PC-3 (cell line): Measurements from ENCODE around the gene AKAP7.

ENCODE experiments used
- CTCF ChIP-seq: fragments of 300-600 bp; sonication (generic); conservative IDR thresholded peaks from 2 replicates; pipeline ENCODE4 v1.5.1; 2017; ENCODE audit warnings: antibody characterized with exemption, low read depth, mild to moderate bottlenecking, low read length
- EZH2 ChIP-seq: fragments of 300-600 bp; sonication (generic); IDR thresholded peaks from one replicate; pipeline ENCODE4 v1.6.1; 2017; ENCODE audit warnings: antibody characterized with exemption, mild to moderate bottlenecking, low read length; ENCODE audit not compliant: unreplicated experiment

GRCh38 chr6:131163886-131164285 lies 28.6 kb downstream of the AKAP7 start:
- TF ChIP-seq CTCF (no peak), EZH2 (no peak)
